Heart left ventricle (tissue), 13 donors: ENCODE results near the gene SCN9A.

Source experiments
- CTCF ChIP-seq, 12 donors: fragments of 200-600 bp; sonication (generic) in 4 of 12; IDR thresholded peaks; one replicate each; pipeline versions ENCODE4 v1.5.0 to v1.8.0; 2018 to 2022; ENCODE audit warnings: antibody characterized with exemption in 12 of 12, mild to moderate bottlenecking in 5 of 12
- POLR2A ChIP-seq, 2 donors: fragments of 450-650 bp; IDR thresholded peaks; one replicate each; pipeline ENCODE4 v1.6.1; 2017; ENCODE audit warnings: antibody characterized with exemption in 2 of 2, mild to moderate bottlenecking in 2 of 2, moderate library complexity in 2 of 2
- donor health status: ischemic (EF 13 %, LVEDD 7.1; RV severe dilation, severe dysfunction).
- donor health status: DM: no; HTN: yes; CAD: no.
- donor health status: DM: no; HTN: no; CAD: no.
- donor health status: ischemic (EF 25% LVEDD 6.9; RV normal size, moderate dysfunction).
- donor health status: ischemic (EF 25% LVEDD 5.7; RV mildly dilated, moderate dysfunction).
- donor health status: ischemic (EF 35%, LVEDD 5.7; RV mildly dilated, moderate dysfunction).
- donor health status: nonischemic (EF 11% LVEDD 7.7; RV severe dilation, severe dysfunction).
- donor health status: DM: yes; HTN: yes; CAD: no.
- donor health status: PGD.
- donor health status: ischemic (EF 29% LVEDD 5.4; RV normal size, mild dysfunction).
- donor health status: nonischemic (EF 23%, LVEDD 6.1; RV moderate dilation, normal function).

- TF ChIP-seq CTCF (IDR thresholded peaks at IDR 0.05) (no peak), POLR2A (IDR thresholded peaks at IDR 0.05) (no peak)
Observed at GRCh38 chr2:166328147-166328546, 47.6 kb downstream of the SCN9A start.
